Measurements from ENCODE around the gene GPANK1.
A peak's percentile ranks its signal among the peaks of the same experiment; 100 is the strongest.

Gene GPANK1

GRCh38 chr6:31663126-31663960, 1.5 kb downstream of the GPANK1 start:
- H3K27ac ChIP-seq (ENCODE audit: extremely low read depth, low read depth, low read length), result no peak overlapping the region
- peak overlapping the region; percentile 92 for H3K4me3 ChIP-seq (ENCODE audit: low read depth, low read length)
- no peak for TF ChIP-seq ZNF202 (tag by site-specific recombination; IDR thresholded peaks at IDR 0.05; ENCODE audit: borderline replicate concordance)
- TF ChIP-seq ZNF362 (tag by site-specific recombination; IDR thresholded peaks at IDR 0.05), result peak; percentile 72; the same call in 1 of the 2 replicates
- no peak for TF ChIP-seq ZSCAN18 (tag by site-specific recombination; IDR thresholded peaks at IDR 0.05)
- no peak for TF ChIP-seq ZNF707 (tag by site-specific recombination; IDR thresholded peaks at IDR 0.05)
- peaks cover 6% of the 10 kb centered on the region; the same call in 1 of the 2 replicates for H3K4me1 ChIP-seq (ENCODE audit: control insufficient read depth, insufficient read depth, low read length)
- POLR2A ChIA-PET, result interaction anchor here (0.6 to 7.4 kb wide), 11 partner anchors 10 to 215 kb away, joined by 3 to 180 read pairs (median 3); partner anchors contain the start of genes APOM, ATP6V1G2, BAG6 and HSPA1B
- H3K36me3 ChIP-seq (ENCODE audit: control insufficient read depth in 2 of 2, insufficient read depth in 1 of 2, low read length in 2 of 2), result peaks cover 12 to 46% of the 10 kb centered on the region in 2 experiments; a peak in 2 of 3 replicates
- H3K9me3 ChIP-seq (ENCODE audit: control insufficient read depth, insufficient read depth, low read depth, low read length), result no peaks in the 10 kb centered on the region
- CTCF ChIA-PET, result interaction anchor here (0.6 to 1.3 kb wide), 7 partner anchors 10 to 259 kb away, joined by 3 to 6 read pairs (median 3); partner anchors contain the start of gene ATP6V1G2

- peaks cover 6% of the 10 kb centered on the region; the same call in 1 of the 2 replicates for H3K4me1 ChIP-seq (ENCODE audit: control insufficient read depth, insufficient read depth, low read length)
- no peak overlapping the region for H3K4me3 ChIP-seq (ENCODE audit: low read depth, low read length)
- H3K36me3 ChIP-seq (ENCODE audit: control insufficient read depth in 2 of 2, insufficient read depth in 1 of 2, low read length in 2 of 2), result peaks cover 3 to 45% of the 10 kb centered on the region in 2 experiments; a peak in 2 of 3 replicates
- no peak overlapping the region for H3K27ac ChIP-seq (ENCODE audit: extremely low read depth, low read depth, low read length)
- 0 out of 2 replicates have a peak, but pooled peaks have one; percentile 2 for TF ChIP-seq OSR2 (tag by site-specific recombination; IDR thresholded peaks at IDR 0.05)
- peak; percentile 50 for TF ChIP-seq GLIS2 (tag by site-specific recombination; IDR thresholded peaks at IDR 0.05)
- no peak for TF ChIP-seq KLF8 (tag by site-specific recombination; IDR thresholded peaks at IDR 0.05)
- ChIA-PET CTCF (interaction anchor here (0.6 to 1.1 kb wide), 3 partner anchors 64 to 199 kb away, joined by 3 to 7 read pairs (median 5); partner anchors contain the start of gene ATP6V1G2), POLR2A (interaction anchor here (0.6 to 7.4 kb wide), 6 partner anchors 9 to 145 kb away, joined by 3 to 180 read pairs (median 9); partner anchors contain the start of genes APOM, BAG6, DDX39B and LSM2)
- no peaks in the 10 kb centered on the region for H3K9me3 ChIP-seq (ENCODE audit: control insufficient read depth, insufficient read depth, low read depth, low read length)
Measured at GRCh38 chr6:31662124-31662723, 2.6 kb downstream of the GPANK1 start.

- Histone ChIP-seq H3K36me3 (ENCODE audit: control insufficient read depth in 2 of 2, insufficient read depth in 1 of 2, low read length in 2 of 2) (peaks cover 0 to 43% of the 10 kb centered on the region in 2 experiments; a peak in 2 of 3 replicates), H3K4me1 (ENCODE audit: control insufficient read depth, insufficient read depth, low read length) (peaks cover 6% of the 10 kb centered on the region; the same call in 1 of the 2 replicates), H3K4me3 (ENCODE audit: low read depth, low read length) (peak overlapping the region; percentile 67; the same call in 1 of the 2 replicates), H3K9me3 (ENCODE audit: control insufficient read depth, insufficient read depth, low read depth, low read length) (no peaks in the 10 kb centered on the region), H3K27ac (ENCODE audit: extremely low read depth, low read depth, low read length) (peak overlapping the region; percentile 59)
- ChIA-PET POLR2A (interaction anchor here (0.6 to 7.4 kb wide), 36 partner anchors 8 to 1310 kb away, joined by 3 to 180 read pairs (median 5); partner anchors contain the start of genes ABHD16A, APOM, ATP6V1G2 and BAG6), CTCF (interaction anchor here (0.6 to 1.5 kb wide), 8 partner anchors 9 to 595 kb away, joined by 3 to 16 read pairs (median 4); partner anchors contain the start of gene BAG6)
- TF ChIP-seq PRDM1 (tag by site-specific recombination; IDR thresholded peaks at IDR 0.05) (peak; percentile 89), ZNF48 (tag by site-specific recombination; IDR thresholded peaks at IDR 0.05) (no peak), ZNF501 (tag by site-specific recombination; IDR thresholded peaks at IDR 0.05) (no peak), ZBTB20 (tag by site-specific recombination; IDR thresholded peaks at IDR 0.05) (no peak), KLF9 (tag by site-specific recombination; IDR thresholded peaks at IDR 0.05; ENCODE audit: low read depth) (0 out of 2 replicates have a peak, but pooled peaks have one; percentile 16), ZNF174 (tag by site-specific recombination; IDR thresholded peaks at IDR 0.05) (no peak), ZNF324 (tag by site-specific recombination; IDR thresholded peaks at IDR 0.05) (no peak), ZFP3 (tag by site-specific recombination; IDR thresholded peaks at IDR 0.05; ENCODE audit: low read depth) (no peak), ZNF248 (tag by site-specific recombination; IDR thresholded peaks at IDR 0.05) (no peak), SP3 (tag by site-specific recombination; IDR thresholded peaks at IDR 0.05) (no peak), KLF17 (tag by site-specific recombination; IDR thresholded peaks at IDR 0.05) (no peak), OSR2 (tag by site-specific recombination; IDR thresholded peaks at IDR 0.05) (0 out of 2 replicates have a peak, but pooled peaks have one; percentile 20), ZBTB10 (tag by site-specific recombination; IDR thresholded peaks at IDR 0.05) (0 out of 2 replicates have a peak, but pooled peaks have one; percentile 44), GLIS2 (tag by site-specific recombination; IDR thresholded peaks at IDR 0.05) (no peak), GLIS1 (tag by site-specific recombination; IDR thresholded peaks at IDR 0.05) (peak; percentile 60; the same call in 1 of the 2 replicates)
Measured at GRCh38 chr6:31661262-31662123, 3.3 kb downstream of the GPANK1 start.

Measured in HEK293 (cell line).